Spinal cord (tissue), 10 donors: ENCODE results near the gene SRCAP. TPM values are rescaled to one million over a fixed set of nuclear protein-coding genes. Genes with fewer than 3 reads are reported as not detected.
A peak's percentile ranks its signal among the peaks of the same experiment; 100 is the strongest.

ENCODE experiments used
- DNase-seq, 6 donors: peaks; one replicate each; pipeline versions ENCODE4 v3.0.0 to v3.0.0-alpha.2; 2013 to 2015; ENCODE audit warnings: low spot score in 6 of 6, low read depth in 4 of 6
- H3K27ac ChIP-seq: one replicate; pipeline ENCODE4 v1.5.1; 2013; ENCODE audit warnings: low read depth, low read length, control low read depth
- H3K27me3 ChIP-seq: one replicate; pipeline ENCODE4 v1.6.1; 2013; ENCODE audit warnings: low read length; ENCODE audit not compliant: control insufficient read depth, insufficient read depth
- H3K36me3 ChIP-seq: one replicate; pipeline ENCODE4 v1.6.1; 2013; ENCODE audit warnings: low read length; ENCODE audit not compliant: control insufficient read depth, insufficient read depth
- H3K4me1 ChIP-seq: one replicate; pipeline ENCODE4 v1.6.1; 2013; ENCODE audit warnings: low read length; ENCODE audit not compliant: control insufficient read depth, insufficient read depth
- H3K4me3 ChIP-seq: one replicate; pipeline ENCODE4 v1.5.1; 2013; ENCODE audit warnings: low read depth, low read length, control low read depth
- H3K9me3 ChIP-seq: one replicate; pipeline ENCODE4 v1.6.1; 2013; ENCODE audit warnings: low read length; ENCODE audit not compliant: control insufficient read depth, insufficient read depth
- WGBS: methylation state at CpG from one replicate; pipeline ENCODE4 v1.1.5; 2013; ENCODE audit warnings: missing lambda C conversion rate; ENCODE audit not compliant: insufficient coverage; 5-methylcytosine and 5-hydroxymethylcytosine counted together
- polyA plus RNA-seq, 2 donors: library from polyadenylated mRNA; unstranded; fragments of 120-200 nt; gene quantifications; one replicate each; pipeline ENCODE4 v1.2.1, GENCODE V29; 2013; ENCODE audit not compliant: insufficient read length in 2 of 2
- total RNA-seq, 2 donors: library from RNA; depleted of rRNA in 1 of 2; stranded (reverse); fragments of 120-200 nt in 1 of 2; fragments of >200 nt in 1 of 2; gene quantifications; one replicate each; pipeline versions ENCODE4 v1.2.3 to v1.2.4, GENCODE V29; 2013 to 2014
- donor health status: healthy.

The SRCAP gene
- total and polyA plus RNA-seq, 4 donors, result 15.2 to 48.6 (median 33.4) TPM

- no peak overlapping the region for H3K27ac ChIP-seq
- H3K4me3 ChIP-seq, result no peak overlapping the region
- no peak for DNase-seq
- no peaks in the 10 kb centered on the region for H3K9me3 ChIP-seq
- 99% methylated on average over 6 of the region's 8 CpGs for WGBS
- no peaks in the 10 kb centered on the region for H3K27me3 ChIP-seq
- peaks cover 45% of the 10 kb centered on the region for H3K4me1 ChIP-seq
- H3K36me3 ChIP-seq, result peaks cover 62% of the 10 kb centered on the region
Observed at GRCh38 chr16:30656388-30656787, 42.6 kb upstream of the SRCAP start.

- 22% methylated on average over 28 of the region's 32 CpGs for WGBS
- Histone ChIP-seq H3K36me3 (peaks cover 65% of the 10 kb centered on the region), H3K27ac (peak overlapping the region; percentile 94), H3K9me3 (no peaks in the 10 kb centered on the region), H3K27me3 (no peaks in the 10 kb centered on the region), H3K4me3 (peak overlapping the region; percentile 51), H3K4me1 (peaks cover 43% of the 10 kb centered on the region)
- DNase-seq, result no peak
Observed at GRCh38 chr16:30656974-30657865, 41.8 kb upstream of the SRCAP start.

DNA sequence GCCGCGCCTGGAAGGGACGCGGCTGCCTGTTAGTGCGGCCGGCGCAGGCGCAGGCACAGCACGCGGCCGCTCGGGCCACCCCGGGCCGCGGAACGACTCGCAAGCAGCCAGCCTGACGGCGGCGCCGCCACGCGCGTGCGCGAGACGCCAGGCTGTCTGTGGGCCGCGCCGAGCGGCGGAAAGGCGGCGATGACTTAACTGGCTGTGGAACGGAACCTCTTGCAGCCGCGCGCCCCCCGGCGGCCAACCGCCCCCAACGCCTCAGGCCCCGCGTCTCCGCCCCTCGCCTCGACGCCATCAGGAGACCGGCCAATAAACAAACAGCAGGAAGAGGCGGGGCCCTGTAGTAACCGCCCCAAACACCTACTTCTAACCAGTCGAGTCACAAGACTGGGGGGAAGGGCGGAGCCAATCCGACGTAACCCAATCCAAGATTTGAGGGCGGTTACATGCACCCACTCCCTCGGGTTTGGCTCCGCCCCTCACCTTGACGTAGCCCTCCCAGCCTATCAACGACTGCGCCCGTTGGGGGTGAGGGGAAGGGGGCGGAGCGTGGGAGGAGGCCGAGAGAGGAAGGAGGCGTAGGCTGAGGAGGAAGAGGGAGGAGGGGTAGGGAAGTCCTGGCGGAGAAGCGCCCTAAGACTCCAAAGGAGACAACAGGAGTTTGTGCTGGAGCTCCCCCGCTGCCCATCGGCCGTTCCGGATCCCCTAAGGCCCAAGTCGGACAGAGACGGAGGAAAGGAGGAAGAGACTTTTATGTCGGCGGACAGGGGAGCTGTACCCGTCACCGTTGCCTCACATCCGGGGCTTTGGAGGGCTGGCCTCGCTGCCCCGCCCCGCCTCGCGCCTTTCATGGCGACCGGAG is 40.9 kb upstream of the SRCAP start, which contains the start of gene FBRS:
TSS of gene FBRS (plus strand) at position 566 of the 865 bp plus-strand sequence. CDS start 1,088 bp downstream, outside the sequence.
- no peaks in the 10 kb centered on the region for H3K9me3 ChIP-seq
- H3K27me3 ChIP-seq, result no peaks in the 10 kb centered on the region
- H3K4me3 ChIP-seq, result peak within 1 kb of the TSS; percentile 84
- H3K4me1 ChIP-seq, result peaks cover 39% of the 10 kb centered on the region
- peak within 1 kb of the TSS; percentile 100 for H3K27ac ChIP-seq
- DNase-seq, result peak; percentile 100
- H3K36me3 ChIP-seq, result peaks cover 65% of the 10 kb centered on the region
- WGBS, result under 1% methylated on average over 84 of the region's 86 CpGs

GRCh38 chr16:30658731-30659506 is 40.1 kb upstream of the SRCAP start:
- under 1% methylated on average over 55 of the region's 64 CpGs for WGBS
- peak overlapping the region; percentile 100 for H3K27ac ChIP-seq
- DNase-seq, result peak; percentile 93 to 99 (median 96)
- no peaks in the 10 kb centered on the region for H3K27me3 ChIP-seq
- H3K36me3 ChIP-seq, result peaks cover 65% of the 10 kb centered on the region
- peak overlapping the region; percentile 84 for H3K4me3 ChIP-seq
- no peaks in the 10 kb centered on the region for H3K9me3 ChIP-seq
- peaks cover 41% of the 10 kb centered on the region for H3K4me1 ChIP-seq

DNA sequence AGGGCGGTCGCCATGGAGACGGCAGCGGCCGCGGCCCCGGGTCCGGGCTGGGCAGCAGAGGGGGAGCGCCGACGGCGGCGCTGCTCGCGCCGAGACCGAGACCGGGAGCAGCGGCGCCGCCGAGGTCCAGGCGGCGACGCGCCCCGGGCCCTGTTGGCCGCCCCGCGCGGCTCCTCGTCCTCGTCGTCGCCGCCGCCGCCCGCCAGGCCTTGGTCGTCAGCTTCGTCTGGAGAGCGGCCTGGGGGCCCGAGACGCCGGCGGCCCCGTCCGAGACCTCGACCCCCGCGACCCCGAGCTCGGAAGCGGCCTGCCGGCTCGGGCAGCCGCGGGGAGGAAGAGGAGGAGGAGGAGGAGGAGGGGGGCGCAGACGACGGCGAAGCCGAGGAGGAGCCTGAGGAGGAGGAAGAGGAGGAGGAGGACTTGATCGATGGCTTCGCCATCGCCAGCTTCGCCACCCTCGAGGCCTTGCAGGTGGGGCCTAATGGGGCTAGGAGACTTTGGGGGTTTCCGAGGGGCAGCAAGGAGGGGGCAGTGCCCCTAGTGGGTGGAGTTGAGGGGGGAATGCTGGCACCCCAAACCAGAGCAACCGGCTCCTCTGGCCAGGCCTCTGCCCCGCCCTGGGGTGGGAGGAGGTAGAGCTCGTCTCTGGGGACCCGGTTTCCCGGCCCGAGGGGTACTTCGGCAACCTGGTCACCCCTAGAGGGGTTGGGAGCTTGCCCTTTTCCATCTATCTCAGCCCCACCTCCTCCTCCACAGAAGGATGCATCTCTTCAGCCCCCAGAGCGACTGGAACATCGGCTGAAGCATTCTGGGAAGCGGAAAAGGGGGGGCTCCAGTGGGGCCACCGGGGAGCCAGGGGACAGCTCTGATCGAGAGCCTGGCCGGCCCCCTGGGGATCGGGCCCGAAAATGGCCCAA is 39.2 kb upstream of the SRCAP start:
- Histone ChIP-seq H3K36me3 (peaks cover 65% of the 10 kb centered on the region), H3K27me3 (no peaks in the 10 kb centered on the region), H3K9me3 (no peaks in the 10 kb centered on the region), H3K27ac (peak overlapping the region; percentile 76), H3K4me1 (peaks cover 44% of the 10 kb centered on the region), H3K4me3 (peak overlapping the region; percentile 84)
- peak in 2 of 6 donors; percentile 29 to 35 for DNase-seq
- WGBS, result 1% methylated on average over 77 of the region's 84 CpGs

DNA sequence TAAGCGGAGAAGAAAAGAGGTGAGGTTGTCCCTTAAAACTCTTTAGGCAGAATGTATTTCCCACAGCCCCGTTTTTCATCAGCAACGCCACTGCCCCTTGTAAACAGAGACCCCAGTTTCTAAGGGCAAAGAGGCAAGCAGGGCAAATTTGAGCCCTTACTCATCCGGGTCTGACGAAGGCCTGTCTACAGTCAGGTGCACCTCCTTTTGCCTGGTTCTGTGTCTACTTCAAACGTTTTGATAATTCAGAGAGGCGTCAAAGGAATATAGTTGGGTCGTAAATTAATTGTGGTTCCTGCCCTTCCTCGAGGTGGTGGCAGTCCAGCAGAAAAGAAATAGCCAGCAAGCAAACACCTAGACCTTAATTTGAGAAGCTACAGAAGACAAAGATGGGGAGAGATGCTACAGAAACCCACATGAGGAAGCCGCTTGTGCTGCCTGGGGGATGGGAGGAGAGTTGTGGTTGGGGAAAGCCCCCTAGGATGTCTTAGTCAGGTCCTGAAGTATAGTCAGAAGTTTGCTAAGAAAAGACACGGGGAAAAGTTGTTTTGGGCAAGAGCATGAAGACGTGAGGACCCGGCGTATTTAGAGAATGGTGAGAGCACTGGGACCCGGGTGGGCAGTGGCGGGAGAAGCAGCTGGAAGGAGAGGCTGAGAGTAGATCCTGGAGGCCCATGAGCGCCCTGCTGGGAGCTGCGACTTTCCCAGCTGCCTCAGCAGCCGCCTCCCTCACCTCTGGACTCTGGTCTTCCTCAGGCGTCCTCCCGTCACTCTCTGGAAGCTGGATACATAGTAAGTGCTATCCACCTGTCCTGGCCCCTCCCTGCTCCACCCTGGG is 38.3 kb upstream of the SRCAP start:
- DNase-seq, result no peak
- 57% methylated on average over 19 of the region's 21 CpGs for WGBS
- Histone ChIP-seq H3K4me1 (peaks cover 44% of the 10 kb centered on the region), H3K36me3 (peaks cover 65% of the 10 kb centered on the region), H3K27me3 (no peaks in the 10 kb centered on the region), H3K4me3 (peak overlapping the region; percentile 82), H3K27ac (peak overlapping the region; percentile 76), H3K9me3 (no peaks in the 10 kb centered on the region)

DNA sequence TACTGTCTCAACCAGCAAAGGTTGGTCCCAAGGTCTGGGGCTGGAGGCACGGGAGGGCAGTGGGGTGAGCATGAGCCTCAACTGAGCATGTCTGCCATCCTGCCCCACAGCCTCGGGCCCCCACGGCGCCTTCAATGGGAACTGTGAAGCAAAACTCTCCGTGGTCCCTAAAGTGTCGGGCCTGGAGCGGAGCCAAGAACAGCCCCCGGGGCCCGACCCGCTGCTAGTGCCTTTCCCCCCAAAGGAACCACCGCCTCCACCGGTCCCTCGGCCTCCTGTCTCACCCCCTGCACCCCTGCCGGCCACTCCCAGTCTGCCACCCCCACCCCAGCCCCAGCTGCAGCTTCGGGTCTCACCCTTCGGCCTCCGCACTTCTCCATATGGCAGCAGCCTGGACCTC is 36.5 kb upstream of the SRCAP start:
- Histone ChIP-seq H3K27me3 (no peaks in the 10 kb centered on the region), H3K4me3 (no peak overlapping the region), H3K9me3 (no peaks in the 10 kb centered on the region), H3K36me3 (peaks cover 70% of the 10 kb centered on the region), H3K4me1 (peaks cover 37% of the 10 kb centered on the region), H3K27ac (no peak overlapping the region)
- no peak for DNase-seq
- WGBS, result 92% methylated on average over 8 of the region's 17 CpGs

DNA sequence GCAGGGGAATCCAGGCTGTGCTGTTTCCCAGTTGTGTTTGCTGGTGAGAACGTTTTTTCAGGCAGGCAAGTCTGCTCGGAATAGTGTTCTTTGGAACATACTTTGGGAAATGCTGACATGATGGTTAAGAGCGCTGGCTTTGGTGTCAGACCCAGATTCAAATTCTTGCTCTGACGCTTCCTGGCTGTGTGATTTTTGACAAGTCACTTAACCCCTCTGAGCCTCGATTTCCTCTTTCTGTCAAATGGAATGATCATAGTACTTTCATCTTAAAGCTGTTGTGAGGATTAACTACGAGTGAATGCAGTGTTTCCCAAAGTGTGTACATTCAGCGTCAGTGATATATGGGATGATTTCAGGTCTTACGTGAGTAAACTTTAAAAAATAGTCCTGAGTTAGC is 35.9 kb upstream of the SRCAP start:
- Histone ChIP-seq H3K9me3 (no peaks in the 10 kb centered on the region), H3K27me3 (no peaks in the 10 kb centered on the region), H3K36me3 (peaks cover 76% of the 10 kb centered on the region), H3K4me1 (peaks cover 34% of the 10 kb centered on the region), H3K4me3 (no peak overlapping the region), H3K27ac (no peak overlapping the region)
- 92% methylated on average over 7 of the region's 8 CpGs for WGBS
- no peak for DNase-seq
